GM21360 (cell line): Measurements from ENCODE around the gene WDR5B.

Experiments used
- ATAC-seq: cut with Tn5 transposase; IDR thresholded peaks from one replicate; pipeline ENCODE4 v1.9.1; 2021; ENCODE audit warnings: mild to moderate bottlenecking, moderate library complexity; ENCODE audit not compliant: unreplicated experiment

WDR5B gene

GRCh38 chr3:122410111-122410510 lies 5.8 kb downstream of the WDR5B start:
- ATAC-seq = no peak

- no peak for ATAC-seq
Measured at GRCh38 chr3:122409446-122409845, 6.4 kb downstream of the WDR5B start.

- ATAC-seq = no peak
Measured at GRCh38 chr3:122407946-122408345, 7.9 kb downstream of the WDR5B start.

GRCh38 chr3:122406198-122406597 lies 9.7 kb downstream of the WDR5B start:
- ATAC-seq = no peak

GRCh38 chr3:122405015-122405414 lies 10.8 kb downstream of the WDR5B start:
- ATAC-seq = no peak

GRCh38 chr3:122403489-122403888 lies 12.4 kb downstream of the WDR5B start:
- ATAC-seq = no peak

- ATAC-seq = no peak
Measured at GRCh38 chr3:122398920-122399319, 16.9 kb downstream of the WDR5B start.

GRCh38 chr3:122397201-122397600 lies 18.7 kb downstream of the WDR5B start:
- ATAC-seq = no peak

- no peak for ATAC-seq
Measured at GRCh38 chr3:122396511-122396910, 19.4 kb downstream of the WDR5B start.

GRCh38 chr3:122395582-122395981 lies 20.3 kb downstream of the WDR5B start:
- ATAC-seq = no peak

- ATAC-seq = no peak
Measured at GRCh38 chr3:122394173-122394572, 21.7 kb downstream of the WDR5B start.

- ATAC-seq = no peak
Measured at GRCh38 chr3:122392868-122393844, 22.7 kb downstream of the WDR5B start.

GRCh38 chr3:122391681-122392446 lies 24.0 kb downstream of the WDR5B start:
- ATAC-seq = no peak

- no peak for ATAC-seq
Measured at GRCh38 chr3:122390665-122391064, 25.2 kb downstream of the WDR5B start.

GRCh38 chr3:122389892-122390291 lies 26.0 kb downstream of the WDR5B start:
- ATAC-seq = no peak

GRCh38 chr3:122389197-122389596 lies 26.7 kb downstream of the WDR5B start:
- no peak for ATAC-seq

GRCh38 chr3:122387709-122388108 lies 28.2 kb downstream of the WDR5B start:
- ATAC-seq = no peak

GRCh38 chr3:122383771-122384697 lies 31.8 kb downstream of the WDR5B start, which contains the start of gene FAM162A:
TSS of gene FAM162A (plus strand) at chr3:122384182. CDS start at chr3:122384266, 84 bp downstream.
- ATAC-seq = peak; percentile 92

- peak; percentile 43 for ATAC-seq
Measured at GRCh38 chr3:122382888-122383666, 32.8 kb downstream of the WDR5B start, which contains the start of gene MIX23. TSS of gene MIX23 (minus strand) at chr3:122383231. CDS start at chr3:122383224, 7 bp downstream.

- ATAC-seq = no peak
Measured at GRCh38 chr3:122377975-122378374, 37.9 kb downstream of the WDR5B start.
